Measurements from ENCODE around the gene BCAS3.

BCAS3 gene

DNA sequence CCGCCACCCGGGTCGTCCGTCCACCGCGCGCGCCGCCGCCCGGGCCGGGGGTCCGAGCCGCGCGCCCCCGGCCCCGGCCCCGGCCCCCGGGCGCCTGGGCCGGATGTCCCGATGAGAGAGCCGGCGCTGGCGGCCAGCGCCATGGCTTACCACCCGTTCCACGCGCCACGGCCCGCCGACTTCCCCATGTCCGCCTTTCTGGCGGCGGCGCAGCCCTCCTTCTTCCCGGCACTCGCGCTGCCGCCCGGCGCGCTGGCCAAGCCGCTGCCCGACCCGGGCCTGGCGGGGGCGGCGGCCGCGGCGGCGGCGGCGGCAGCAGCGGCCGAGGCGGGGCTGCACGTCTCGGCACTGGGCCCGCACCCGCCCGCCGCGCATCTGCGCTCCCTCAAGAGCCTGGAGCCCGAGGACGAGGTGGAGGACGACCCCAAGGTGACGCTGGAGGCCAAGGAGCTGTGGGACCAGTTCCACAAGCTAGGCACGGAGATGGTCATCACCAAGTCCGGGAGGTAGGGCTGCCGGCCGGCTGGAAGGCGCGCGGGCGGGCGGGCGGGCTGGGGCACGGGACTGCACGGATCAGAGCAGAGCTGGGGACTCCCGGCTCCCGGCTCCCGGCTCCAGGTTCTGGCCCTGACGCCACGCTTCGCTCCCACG is 722.5 kb downstream of the BCAS3 start:
- TF ChIP-seq CTBP1 (IDR thresholded peaks at IDR 0.05; ENCODE audit: borderline replicate concordance), result no peak
- no peak for TF ChIP-seq SP1 (IDR thresholded peaks at IDR 0.05)
- no peak for TF ChIP-seq NFRKB (IDR thresholded peaks at IDR 0.05)
- TF ChIP-seq HDGF (IDR thresholded peaks at IDR 0.05; ENCODE audit: borderline replicate concordance), result no peak
- CTCF ChIA-PET, result no interaction called here
- POLR2A ChIA-PET, result interaction anchor here (0.7 to 2.2 kb wide), 6 partner anchors 9 to 723 kb away, joined by 4 to 9 read pairs (median 4); partner anchors contain the start of gene BCAS3
- peak; percentile 58 for DNase-seq (ENCODE audit: extremely low spot score)

DNA sequence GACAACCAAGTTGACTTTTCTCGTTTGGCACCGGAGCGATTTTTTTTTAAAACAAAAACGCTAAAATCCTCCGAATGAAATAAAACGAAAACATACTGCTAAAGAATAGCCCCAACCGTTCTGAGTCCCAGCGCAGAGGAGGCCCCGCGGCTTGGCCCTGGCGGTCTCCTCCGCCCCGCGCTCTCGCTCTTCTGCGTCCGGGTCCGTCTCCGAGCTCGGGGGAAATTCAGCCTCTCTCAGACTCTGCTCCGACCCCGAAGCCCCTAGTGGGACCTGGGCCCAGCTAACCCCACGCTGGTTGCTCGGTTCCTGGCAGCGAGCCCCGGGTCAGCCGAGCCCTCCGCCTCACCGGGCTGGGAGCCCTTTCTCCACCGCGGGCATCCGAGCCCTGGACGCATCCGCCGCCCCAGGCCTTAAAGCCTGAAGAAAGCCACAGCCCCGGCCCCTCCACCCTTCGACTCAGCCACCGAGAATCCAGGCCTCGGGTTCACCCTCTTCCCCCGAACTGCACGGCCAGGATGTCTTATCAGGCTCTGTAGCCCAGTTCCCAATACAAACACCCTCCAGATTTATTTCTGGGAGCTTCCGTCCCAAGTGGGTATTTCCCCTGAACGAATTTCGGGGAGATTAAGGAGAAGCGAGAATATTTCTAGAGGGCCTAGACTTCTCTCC is 723.2 kb downstream of the BCAS3 start:
- TF ChIP-seq FOXK2 (IDR thresholded peaks at IDR 0.05) (no peak), HDGF (IDR thresholded peaks at IDR 0.05; ENCODE audit: borderline replicate concordance) (no peak), ELF4 (IDR thresholded peaks at IDR 0.05) (no peak), SP1 (IDR thresholded peaks at IDR 0.05) (no peak), ZNF384 (IDR thresholded peaks at IDR 0.05) (no peak), NFRKB (IDR thresholded peaks at IDR 0.05) (no peak), BHLHE40 (IDR thresholded peaks at IDR 0.05; ENCODE audit: borderline replicate concordance) (no peak), FOXM1 (IDR thresholded peaks at IDR 0.05; ENCODE audit: borderline replicate concordance) (no peak), ARNT (IDR thresholded peaks at IDR 0.05) (no peak), TARDBP (IDR thresholded peaks at IDR 0.05) (no peak), SUZ12 (IDR thresholded peaks at IDR 0.05) (no peak)

DNA sequence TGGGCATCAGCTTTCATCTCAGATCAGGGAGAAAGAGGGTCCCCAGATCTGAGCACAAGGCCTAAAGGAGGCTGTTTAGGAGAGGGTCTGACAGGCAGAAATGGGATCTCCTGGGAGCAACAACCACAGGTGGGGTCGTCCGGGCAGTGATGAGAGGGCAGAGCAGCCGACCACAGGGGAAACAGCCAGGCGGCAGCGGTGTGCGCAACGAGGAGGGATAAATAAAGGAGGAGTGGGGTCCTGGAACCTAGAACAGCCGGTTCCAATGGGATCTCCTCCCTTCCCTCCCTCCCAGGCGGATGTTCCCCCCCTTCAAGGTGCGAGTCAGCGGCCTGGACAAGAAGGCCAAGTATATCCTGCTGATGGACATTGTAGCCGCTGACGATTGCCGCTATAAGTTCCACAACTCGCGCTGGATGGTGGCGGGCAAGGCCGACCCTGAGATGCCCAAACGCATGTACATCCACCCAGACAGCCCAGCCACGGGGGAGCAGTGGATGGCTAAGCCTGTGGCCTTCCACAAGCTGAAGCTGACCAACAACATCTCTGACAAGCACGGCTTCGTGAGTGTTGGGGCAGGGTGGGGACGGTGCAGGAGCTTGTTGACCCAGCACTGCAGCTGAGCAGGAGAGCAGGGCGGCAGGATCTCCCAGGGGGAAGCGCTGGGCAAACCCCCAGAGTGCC is 723.9 kb downstream of the BCAS3 start:
- CTCF ChIA-PET, result no interaction called here

More for the DNA sequence above, 723.2 kb downstream of the BCAS3 start:
- DNase-seq (ENCODE audit: extremely low spot score), result peak; percentile 42
- ChIA-PET CTCF (no interaction called here), POLR2A (interaction anchor here (0.7 to 2.2 kb wide), 5 partner anchors 8 to 724 kb away, joined by 4 to 9 read pairs (median 4); partner anchors contain the start of gene BCAS3)

DNA sequence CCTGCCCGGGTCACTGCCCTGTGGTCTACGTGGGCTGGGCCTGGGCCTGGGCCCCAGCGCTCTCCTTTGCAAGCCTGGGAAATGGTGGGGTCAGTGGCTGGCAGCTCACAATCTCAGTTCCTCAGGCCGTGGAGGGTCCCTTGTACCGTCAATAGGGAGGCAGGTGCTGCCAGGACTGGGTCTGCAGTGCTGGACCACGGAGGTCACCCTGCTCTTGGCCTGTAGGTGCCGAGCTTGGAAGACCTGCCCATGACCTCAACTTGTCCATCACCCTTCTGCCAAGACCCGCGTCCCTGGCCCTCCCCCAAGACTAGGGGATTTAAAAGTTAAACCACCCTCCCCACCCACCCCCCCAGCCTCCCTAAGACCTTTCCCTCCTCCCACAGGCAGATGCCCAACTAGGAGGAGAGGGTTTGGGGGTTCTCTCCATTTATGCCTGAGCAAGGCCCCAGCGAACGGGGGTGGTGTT is 724.5 kb downstream of the BCAS3 start:
- CTCF ChIA-PET, result interaction anchor here (1.8 kb wide), 1 partner anchor 12 kb away, joined by 4 read pairs; no protein-coding TSS in a partner anchor
- no peak for TF ChIP-seq ELF4 (IDR thresholded peaks at IDR 0.05)
- TF ChIP-seq FOXK2 (IDR thresholded peaks at IDR 0.05), result no peak
- no peak for TF ChIP-seq L3MBTL2 (conservative IDR thresholded peaks at IDR 0.05)
- TF ChIP-seq NFRKB (IDR thresholded peaks at IDR 0.05), result no peak
- TF ChIP-seq HDGF (IDR thresholded peaks at IDR 0.05; ENCODE audit: borderline replicate concordance), result no peak
- no peak for TF ChIP-seq TARDBP (IDR thresholded peaks at IDR 0.05)
- no peak for TF ChIP-seq SP1 (IDR thresholded peaks at IDR 0.05)
- DNase-seq (ENCODE audit: extremely low spot score), result no peak
- POLR2A ChIA-PET, result interaction anchor here (2.2 kb wide), 1 partner anchor 12 kb away, joined by 4 read pairs; no protein-coding TSS in a partner anchor

More for the DNA sequence above, 723.9 kb downstream of the BCAS3 start:
- POLR2A ChIA-PET, result interaction anchor here (1.5 to 2.2 kb wide), 3 partner anchors 13 to 724 kb away, joined by 4 to 5 read pairs (median 4); partner anchors contain the start of gene BCAS3
- DNase-seq (ENCODE audit: extremely low spot score), result no peak
- TF ChIP-seq ARNT (IDR thresholded peaks at IDR 0.05), result no peak
- TF ChIP-seq, protein P1, sequence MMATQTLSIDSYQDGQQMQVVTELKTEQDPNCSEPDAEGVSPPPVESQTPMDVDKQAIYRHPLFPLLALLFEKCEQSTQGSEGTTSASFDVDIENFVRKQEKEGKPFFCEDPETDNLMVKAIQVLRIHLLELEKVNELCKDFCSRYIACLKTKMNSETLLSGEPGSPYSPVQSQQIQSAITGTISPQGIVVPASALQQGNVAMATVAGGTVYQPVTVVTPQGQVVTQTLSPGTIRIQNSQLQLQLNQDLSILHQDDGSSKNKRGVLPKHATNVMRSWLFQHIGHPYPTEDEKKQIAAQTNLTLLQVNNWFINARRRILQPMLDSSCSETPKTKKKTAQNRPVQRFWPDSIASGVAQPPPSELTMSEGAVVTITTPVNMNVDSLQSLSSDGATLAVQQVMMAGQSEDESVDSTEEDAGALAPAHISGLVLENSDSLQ (IDR thresholded peaks at IDR 0.05), result no peak
- no peak for TF ChIP-seq FOXM1 (IDR thresholded peaks at IDR 0.05; ENCODE audit: borderline replicate concordance)
- TF ChIP-seq HDGF (IDR thresholded peaks at IDR 0.05; ENCODE audit: borderline replicate concordance), result no peak
- TF ChIP-seq ZNF384 (IDR thresholded peaks at IDR 0.05), result no peak
- TF ChIP-seq FOXA1 (IDR thresholded peaks at IDR 0.05), result no peak
- no peak for TF ChIP-seq LEF1 (IDR thresholded peaks at IDR 0.05; ENCODE audit: borderline replicate concordance)
- TF ChIP-seq BHLHE40 (IDR thresholded peaks at IDR 0.05; ENCODE audit: borderline replicate concordance), result no peak
- TF ChIP-seq SUZ12 (IDR thresholded peaks at IDR 0.05), result no peak

DNA sequence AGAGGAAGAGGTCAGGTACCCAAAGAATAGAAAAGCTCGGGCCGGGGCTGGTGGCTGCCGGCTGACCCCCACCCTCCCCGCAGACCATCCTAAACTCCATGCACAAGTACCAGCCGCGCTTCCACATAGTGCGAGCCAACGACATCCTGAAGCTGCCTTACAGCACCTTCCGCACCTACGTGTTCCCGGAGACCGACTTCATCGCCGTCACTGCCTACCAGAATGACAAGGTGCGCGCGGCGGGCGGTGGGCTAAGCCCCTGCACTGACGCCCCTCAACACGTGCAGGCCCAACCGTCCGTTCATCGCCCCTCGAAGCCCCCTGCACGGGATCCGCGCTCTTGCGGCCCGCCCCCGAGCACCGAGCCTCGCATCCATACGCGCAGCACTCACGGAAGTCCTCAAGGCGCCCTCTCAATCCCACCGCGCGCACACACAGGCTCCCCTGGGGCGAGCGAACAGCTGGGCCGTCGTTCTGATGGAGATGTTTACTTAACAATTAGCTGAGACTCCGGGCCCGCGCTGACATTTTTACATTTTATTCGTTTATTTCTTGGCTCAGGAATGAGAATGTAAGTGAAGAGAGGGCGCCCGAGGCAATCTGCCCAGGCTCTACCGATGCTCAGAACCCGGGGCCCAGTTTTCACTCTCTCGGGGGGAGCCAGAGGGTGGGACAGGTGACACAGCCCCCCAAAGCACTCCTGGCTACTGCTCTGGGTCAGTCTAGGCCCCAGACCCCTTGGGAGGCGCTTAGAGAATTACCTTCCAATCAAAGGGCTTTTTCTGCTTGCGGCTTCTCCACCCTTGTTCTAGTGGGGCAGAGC is 725.5 kb downstream of the BCAS3 start:
- POLR2A ChIA-PET, result no interaction called here

More for the DNA sequence above, 725.5 kb downstream of the BCAS3 start:
- DNase-seq (ENCODE audit: extremely low spot score), result no peak
- CTCF ChIA-PET, result interaction anchor here (1.8 kb wide), 1 partner anchor 13 kb away, joined by 4 read pairs; no protein-coding TSS in a partner anchor
- no peak for TF ChIP-seq SUZ12 (IDR thresholded peaks at IDR 0.05)
- no peak for TF ChIP-seq BHLHE40 (IDR thresholded peaks at IDR 0.05; ENCODE audit: borderline replicate concordance)
- no peak for TF ChIP-seq LEF1 (IDR thresholded peaks at IDR 0.05; ENCODE audit: borderline replicate concordance)
- TF ChIP-seq NFRKB (IDR thresholded peaks at IDR 0.05), result no peak
- TF ChIP-seq FOXA1 (IDR thresholded peaks at IDR 0.05), result no peak
- no peak for TF ChIP-seq ZNF384 (IDR thresholded peaks at IDR 0.05)
- TF ChIP-seq ELF4 (IDR thresholded peaks at IDR 0.05), result no peak
- TF ChIP-seq FOXK2 (IDR thresholded peaks at IDR 0.05), result no peak
- no peak for TF ChIP-seq SP1 (IDR thresholded peaks at IDR 0.05)
- no peak for TF ChIP-seq L3MBTL2 (conservative IDR thresholded peaks at IDR 0.05)
- TF ChIP-seq, protein P1 (IDR thresholded peaks at IDR 0.05), result no peak
- no peak for TF ChIP-seq ARNT (IDR thresholded peaks at IDR 0.05)
- TF ChIP-seq HDGF (IDR thresholded peaks at IDR 0.05; ENCODE audit: borderline replicate concordance), result no peak
- TF ChIP-seq CTBP1 (IDR thresholded peaks at IDR 0.05; ENCODE audit: borderline replicate concordance), result no peak
- TF ChIP-seq FOXM1 (IDR thresholded peaks at IDR 0.05; ENCODE audit: borderline replicate concordance), result no peak
- TF ChIP-seq TARDBP (IDR thresholded peaks at IDR 0.05), result no peak
